ENCODE measurements around the gene PPP4R3B.
A peak's percentile ranks its signal among the peaks of the same experiment; 100 is the strongest.

The PPP4R3B gene

GRCh38 chr2:55511508-55512124 lies 105.8 kb downstream of the PPP4R3B start:
- peak; percentile 29 for DNase-seq (ENCODE audit: low spot score)

GRCh38 chr2:55502590-55503141 lies 114.8 kb downstream of the PPP4R3B start:
- no peak for DNase-seq (ENCODE audit: low spot score)

GRCh38 chr2:55500025-55500424 lies 117.4 kb downstream of the PPP4R3B start:
- peak; percentile 46 for DNase-seq (ENCODE audit: low spot score)

- no peak for DNase-seq (ENCODE audit: low spot score)
These were observed 118.8 kb downstream of the PPP4R3B start for GRCh38 chr2:55498582-55498981.

Measured in AG08396 (cell line).